HepG2 (cell line): ENCODE results near the gene ERMARD. TPM values are rescaled to one million over a fixed set of nuclear protein-coding genes. Genes with fewer than 3 reads are reported as not detected.

Experiments
- ELF3 ChIP-seq: IDR thresholded peaks from 2 replicates; pipeline ENCODE4 v1.6.1; 2016; ENCODE audit warnings: missing genetic modification reagents, missing compliant biosample characterization
- FOXP4 ChIP-seq: sonication (generic); formaldehyde crosslinking; IDR thresholded peaks from 2 replicates; pipeline ENCODE4 v1.4.0; 2020; ENCODE audit warnings: missing genetic modification reagents
- HCFC1 ChIP-seq: fragments of 150-350 bp; IDR thresholded peaks from 2 replicates; pipeline ENCODE4 v1.6.1; 2014; ENCODE audit warnings: low read depth, low read length
- KAT7 ChIP-seq: IDR thresholded peaks from 2 replicates; pipeline ENCODE4 v1.6.1; 2018; ENCODE audit warnings: borderline replicate concordance, missing compliant biosample characterization
- KAT8 ChIP-seq: IDR thresholded peaks from 2 replicates; pipeline ENCODE4 v1.6.1; 2016; ENCODE audit warnings: missing genetic modification reagents, missing compliant biosample characterization
- MED1 ChIP-seq: sonication (generic); formaldehyde crosslinking; IDR thresholded peaks from 2 replicates; pipeline ENCODE4 v1.4.0; 2020; ENCODE audit warnings: missing genetic modification reagents
- MED13 ChIP-seq: sonication (generic); formaldehyde crosslinking; IDR thresholded peaks from 2 replicates; pipeline ENCODE4 v1.5.0; 2020; ENCODE audit warnings: missing genetic modification reagents
- MLXIP ChIP-seq: sonication (generic); formaldehyde crosslinking; IDR thresholded peaks from 2 replicates; pipeline ENCODE4 v1.9.0; 2021; ENCODE audit warnings: missing genetic modification reagents, borderline replicate concordance
- MXI1 ChIP-seq: IDR thresholded peaks from 3 replicates; pipeline ENCODE4 v1.6.1; 2012; ENCODE audit warnings: low read depth, low read length, inconsistent platforms, borderline replicate concordance
- NFE2L1 ChIP-seq: sonication (generic); formaldehyde crosslinking; IDR thresholded peaks from 2 replicates; pipeline ENCODE4 v1.4.0; 2020; ENCODE audit warnings: missing genetic modification reagents, mild to moderate bottlenecking, borderline replicate concordance
- NFIB ChIP-seq: sonication (generic); formaldehyde crosslinking; IDR thresholded peaks from 2 replicates; pipeline ENCODE4 v1.9.0; 2021; ENCODE audit warnings: missing genetic modification reagents, mild to moderate bottlenecking, borderline replicate concordance
- NFRKB ChIP-seq: fragments of 450-650 bp; IDR thresholded peaks from 2 replicates; pipeline ENCODE4 v1.6.1; 2017
- NR1H2 ChIP-seq: sonication (generic); formaldehyde crosslinking; IDR thresholded peaks from 2 replicates; pipeline ENCODE4 v1.8.1; 2022; ENCODE audit warnings: low read depth, missing genetic modification reagents, borderline replicate concordance
- PLSCR1 ChIP-seq: sonication (generic); formaldehyde crosslinking; IDR thresholded peaks from 2 replicates; pipeline ENCODE4 v1.5.0; 2020; ENCODE audit warnings: missing genetic modification reagents, mild to moderate bottlenecking, borderline replicate concordance
- RARG ChIP-seq: sonication (generic); formaldehyde crosslinking; IDR thresholded peaks from 2 replicates; pipeline ENCODE4 v1.4.0; 2020; ENCODE audit warnings: low read depth, mild to moderate bottlenecking, missing genetic modification reagents
- TAF15 ChIP-seq: fragments of 200-400 bp; formaldehyde crosslinking; IDR thresholded peaks from one replicate; pipeline ENCODE4 v1.6.1; 2018; ENCODE audit warnings: mild to moderate bottlenecking, low read depth, low read length; ENCODE audit not compliant: poor library complexity, severe bottlenecking
- YY1 ChIP-seq: IDR thresholded peaks from 2 replicates; pipeline ENCODE4 v1.6.1; 2011; ENCODE audit warnings: low read length, low read depth, moderate library complexity, mild to moderate bottlenecking; ENCODE audit not compliant: insufficient read depth, insufficient replicate concordance
- ZBTB2 ChIP-seq: sonication (generic); formaldehyde crosslinking; IDR thresholded peaks from 2 replicates; pipeline ENCODE4 v1.8.0; 2022; ENCODE audit warnings: low read depth, missing genetic modification reagents
- ZBTB49 ChIP-seq: sonication (generic); formaldehyde crosslinking; IDR thresholded peaks from 2 replicates; pipeline ENCODE4 v1.4.0; 2020; ENCODE audit warnings: missing genetic modification reagents, borderline replicate concordance
- ZFP36L2 ChIP-seq: sonication (generic); formaldehyde crosslinking; IDR thresholded peaks from 2 replicates; pipeline ENCODE4 v1.4.0; 2020; ENCODE audit warnings: missing genetic modification reagents
- polyA plus RNA-seq, 8 experiments: library from polyadenylated mRNA; depleted of rRNA in 3 of 8; stranded (reverse) in 7 of 8; unstranded in 1 of 8; fragments of >200 nt; fragmentation: Illumina TruSeq in 4 of 8; extraction: Trizol in 4 of 8; gene quantifications; 2 replicates each; pipeline versions ENCODE4 v1.2.1 to v1.2.3, GENCODE V29; 2011 to 2016; ENCODE audit warnings: low read depth in 4 of 8, missing spikeins in 1 of 8, mixed read lengths in 1 of 8; ENCODE audit not compliant: insufficient read depth in 1 of 8
- total RNA-seq, 5 experiments: library from RNA; depleted of rRNA; stranded (reverse); fragments of >200 nt; fragmentation: Illumina TruSeq; extraction: Trizol; gene quantifications; 2 replicates each; pipeline ENCODE4 v1.2.3, GENCODE V29; 2016; ENCODE audit warnings: low read depth in 1 of 5

ERMARD gene
- total and polyA plus RNA-seq, 2 of the 13 experiments (the other 11 are each of a cell fraction or from before 2014, with no cell fraction given) = 8.8 to 10.7 TPM

- TF ChIP-seq ZBTB49 (CRISPR knock-in tag) (peak; percentile 17; the same call in 1 of the 2 replicates), RARG (CRISPR knock-in tag) (no peak), HCFC1 (peak; percentile 4; the same call in 1 of the 2 replicates), KAT8 (CRISPR knock-in tag) (peak; percentile 63; the same call in 1 of the 2 replicates), MLXIP (CRISPR knock-in tag) (no peak), PLSCR1 (CRISPR knock-in tag) (peak; percentile 45; the same call in 1 of the 2 replicates), ZFP36L2 (CRISPR knock-in tag) (no peak), MED1 (no peak), TAF15 (peak; percentile 37), MED13 (CRISPR knock-in tag) (peak; percentile 79), ELF3 (no peak), MXI1 (no peak), NFRKB (no peak), YY1 (peak; percentile 40), NFE2L1 (CRISPR knock-in tag) (0 out of 2 replicates have a peak, but pooled peaks have one; percentile 84), NFIB (CRISPR knock-in tag) (0 out of 2 replicates have a peak, but pooled peaks have one; percentile 58), NR1H2 (CRISPR knock-in tag) (peak; percentile 91; the same call in 1 of the 2 replicates), KAT7 (CRISPR knock-in tag) (peak; percentile 97), ZBTB2 (peak; percentile 88), FOXP4 (CRISPR knock-in tag) (no peak)
Observed at GRCh38 chr6:169724494-169725124, 26.8 kb upstream of the ERMARD start, which contains the start of gene PHF10 (continued).
